Activated CD4-positive, alpha-beta T cell treated with anti-CD3 and anti-CD28 coated beads, Interleukin-2, amount 50 U/mL, for 48 hours (primary cell): ENCODE measurements around the gene BCAR1.
"Not testable (repeated sequence)": the region's sequence is repeated elsewhere in the genome, so short reads cannot be mapped to it uniquely, and the experiment has no call there.

Experiments used
- DNase-seq, 2 experiments: peaks; one replicate each; pipeline ENCODE4 v3.0.0-alpha.2; 2020

BCAR1 gene

GRCh38 chr16:75251280-75252048, at the start of gene BCAR1:
Gene BCAR1 (minus strand): TSS chr16:75251624. CDS start chr16:75251482, 142 bp downstream.
- DNase-seq, result peak; percentile 34 to 36

GRCh38 chr16:75298267-75298666, 46.8 kb upstream of the BCAR1 start:
- no peak for DNase-seq

- no peak for DNase-seq
Observed at GRCh38 chr16:75296606-75297005, 45.2 kb upstream of the BCAR1 start.

GRCh38 chr16:75294773-75295459, 43.5 kb upstream of the BCAR1 start:
- no peak for DNase-seq

GRCh38 chr16:75293772-75294171, 42.3 kb upstream of the BCAR1 start:
- DNase-seq, result no peak

- no peak for DNase-seq
Observed at GRCh38 chr16:75293173-75293572, 41.7 kb upstream of the BCAR1 start.

GRCh38 chr16:75292691-75293090, 41.3 kb upstream of the BCAR1 start:
- no peak for DNase-seq

- DNase-seq, result no peak
Observed at GRCh38 chr16:75289189-75289588, 37.8 kb upstream of the BCAR1 start.

GRCh38 chr16:75288596-75289120, 37.2 kb upstream of the BCAR1 start:
- DNase-seq, result peak; percentile 66 to 74

- DNase-seq, result no peak
Observed at GRCh38 chr16:75288181-75288580, 36.8 kb upstream of the BCAR1 start.

GRCh38 chr16:75287708-75288107, 36.3 kb upstream of the BCAR1 start:
- DNase-seq, result no peak

GRCh38 chr16:75286389-75286788, 35.0 kb upstream of the BCAR1 start:
- no peak for DNase-seq

GRCh38 chr16:75282466-75283281, 31.2 kb upstream of the BCAR1 start:
- DNase-seq, result no peak

- no peak for DNase-seq
Observed at GRCh38 chr16:75281826-75282225, 30.4 kb upstream of the BCAR1 start.

- DNase-seq, result not testable (repeated sequence)
Observed at GRCh38 chr16:75281009-75281408, 29.6 kb upstream of the BCAR1 start.

GRCh38 chr16:75280331-75280804, 28.9 kb upstream of the BCAR1 start:
- no peak for DNase-seq

- DNase-seq, result no peak
Observed at GRCh38 chr16:75279305-75279704, 27.9 kb upstream of the BCAR1 start.

GRCh38 chr16:75273054-75273925, 21.9 kb upstream of the BCAR1 start:
- DNase-seq, result no peak

- DNase-seq, result not testable (repeated sequence)
Observed at GRCh38 chr16:75272629-75273028, 21.2 kb upstream of the BCAR1 start.

- DNase-seq, result no peak
Observed at GRCh38 chr16:75272097-75272551, 20.7 kb upstream of the BCAR1 start.

GRCh38 chr16:75271441-75272096, 20.1 kb upstream of the BCAR1 start:
- no peak for DNase-seq
